H9 (cell line): ENCODE results near the gene TTLL13. TPM values are rescaled to one million over a fixed set of nuclear protein-coding genes. Genes with fewer than 3 reads are reported as not detected.

Experiments used
- DNase-seq: peaks from one replicate; pipeline ENCODE4 v3.0.0-alpha.2; 2017
- H2AFZ ChIP-seq: one replicate; pipeline ENCODE4 v1.6.1; 2013; ENCODE audit warnings: mild to moderate bottlenecking, low read length, control low read depth, moderate library complexity
- H2AK5ac ChIP-seq: 2 replicates; pipeline ENCODE4 v1.6.1; 2013; ENCODE audit warnings: low read length, control low read depth, mixed read lengths; ENCODE audit not compliant: insufficient read length
- H2BK120ac ChIP-seq: one replicate; pipeline ENCODE4 v1.6.1; 2013; ENCODE audit warnings: low read depth, mild to moderate bottlenecking, low read length, control low read depth, inconsistent platforms; ENCODE audit not compliant: poor library complexity, severe bottlenecking
- H2BK12ac ChIP-seq: 2 replicates; pipeline ENCODE4 v1.6.1; 2013; ENCODE audit warnings: low read length, control low read depth, mixed read lengths, low read depth; ENCODE audit not compliant: insufficient read length
- H2BK15ac ChIP-seq: 2 replicates; pipeline ENCODE4 v1.6.1; 2013; ENCODE audit warnings: low read depth, low read length, control low read depth
- H2BK20ac ChIP-seq: one replicate; pipeline ENCODE4 v1.6.1; 2013; ENCODE audit warnings: low read depth, mild to moderate bottlenecking, low read length, control low read depth, inconsistent platforms; ENCODE audit not compliant: poor library complexity, severe bottlenecking
- H2BK5ac ChIP-seq: 2 replicates; pipeline ENCODE4 v1.6.1; 2013; ENCODE audit warnings: low read length, control low read depth, mixed read lengths; ENCODE audit not compliant: insufficient read length
- H3K14ac ChIP-seq: 2 replicates; pipeline ENCODE4 v1.6.1; 2013; ENCODE audit warnings: low read length, control low read depth; ENCODE audit not compliant: insufficient read depth
- H3K18ac ChIP-seq: 2 replicates; pipeline ENCODE4 v1.6.1; 2013; ENCODE audit warnings: low read depth, mild to moderate bottlenecking, mixed read lengths, low read length, control low read depth; ENCODE audit not compliant: insufficient read length
- H3K23ac ChIP-seq: 2 replicates; pipeline ENCODE4 v1.6.1; 2013; ENCODE audit warnings: low read length, control low read depth, mixed read lengths, low read depth; ENCODE audit not compliant: insufficient read length
- H3K23me2 ChIP-seq: 2 replicates; pipeline ENCODE4 v1.6.1; 2013; ENCODE audit warnings: low read depth, mild to moderate bottlenecking, mixed read lengths, low read length, control low read depth; ENCODE audit not compliant: insufficient read length, poor library complexity, severe bottlenecking
- H3K27ac ChIP-seq: 2 replicates; pipeline ENCODE4 v1.5.1; 2013; ENCODE audit warnings: low read length, control low read depth, mixed read lengths, low read depth; ENCODE audit not compliant: insufficient read length
- H3K27me3 ChIP-seq: 2 replicates; pipeline ENCODE4 v1.6.1; 2013; ENCODE audit warnings: low read length, control low read depth, inconsistent platforms; ENCODE audit not compliant: insufficient read depth
- H3K4ac ChIP-seq: 2 replicates; pipeline ENCODE4 v1.6.1; 2013; ENCODE audit warnings: low read depth, mild to moderate bottlenecking, control low read depth, inconsistent platforms, low read length, moderate library complexity
- H3K4me1 ChIP-seq: 2 replicates; pipeline ENCODE4 v1.6.1; 2013; ENCODE audit warnings: low read length, control low read depth, inconsistent platforms; ENCODE audit not compliant: insufficient read depth
- H3K4me2 ChIP-seq: 2 replicates; pipeline ENCODE4 v1.6.1; 2013; ENCODE audit warnings: low read length, control low read depth, mixed read lengths; ENCODE audit not compliant: insufficient read length, insufficient read depth
- H3K56ac ChIP-seq: 2 replicates; pipeline ENCODE4 v1.6.1; 2013; ENCODE audit warnings: low read depth, mild to moderate bottlenecking, mixed read lengths, low read length, control low read depth; ENCODE audit not compliant: insufficient read length
- H3K79me1 ChIP-seq: 2 replicates; pipeline ENCODE4 v1.6.1; 2013; ENCODE audit warnings: low read depth, mild to moderate bottlenecking, moderate library complexity, low read length, control low read depth, inconsistent platforms; ENCODE audit not compliant: insufficient read depth, poor library complexity, severe bottlenecking
- H3K79me2 ChIP-seq: 2 replicates; pipeline ENCODE4 v1.6.1; 2013; ENCODE audit warnings: low read length, control low read depth, inconsistent platforms; ENCODE audit not compliant: insufficient read depth
- H3K9ac ChIP-seq: 2 replicates; pipeline ENCODE4 v1.6.1; 2013; ENCODE audit warnings: low read length, control low read depth, mixed read lengths; ENCODE audit not compliant: insufficient read length; ENCODE audit errors: extremely low read depth
- H3K9me3 ChIP-seq: one replicate; pipeline ENCODE4 v1.6.1; 2013; ENCODE audit warnings: low read depth, low read length, inconsistent platforms; ENCODE audit not compliant: control insufficient read depth
- H3T11ph ChIP-seq: one replicate; pipeline ENCODE4 v1.6.1; 2013; ENCODE audit warnings: mild to moderate bottlenecking, low read length, control low read depth, inconsistent platforms
- H4K20me1 ChIP-seq: one replicate; pipeline ENCODE4 v1.6.1; 2013; ENCODE audit not compliant: control insufficient read depth, insufficient read length, insufficient read depth
- H4K5ac ChIP-seq: 2 replicates; pipeline ENCODE4 v1.6.1; 2013; ENCODE audit warnings: low read depth, mild to moderate bottlenecking, mixed read lengths, low read length, control low read depth; ENCODE audit not compliant: insufficient read length
- H4K8ac ChIP-seq: replicated peaks from 2 replicates; pipeline ENCODE4 v1.6.1; 2013; ENCODE audit warnings: low read length, control low read depth, mixed read lengths, low read depth; ENCODE audit not compliant: insufficient read length
- H4K91ac ChIP-seq: 2 replicates; pipeline ENCODE4 v1.6.1; 2013; ENCODE audit warnings: low read depth, mild to moderate bottlenecking, moderate library complexity, mixed read lengths, low read length, control low read depth; ENCODE audit not compliant: insufficient read length
- H3K27ac Mint-ChIP-seq, 3 experiments: 2 replicates in 2 of 3; 3 replicates in 1 of 3; pipeline ENCODE4 v1.8.0; 2020 to 2021; ENCODE audit warnings: mixed read lengths in 3 of 3, mild to moderate bottlenecking in 1 of 3, moderate library complexity in 1 of 3
- H3K27me3 Mint-ChIP-seq: 2 replicates; pipeline ENCODE4 v1.8.0; 2021; ENCODE audit warnings: low read depth, mild to moderate bottlenecking, moderate library complexity, mixed read lengths
- H3K36me3 Mint-ChIP-seq, 3 experiments: 2 replicates in 2 of 3; 3 replicates in 1 of 3; pipeline ENCODE4 v1.8.0; 2020 to 2021; ENCODE audit warnings: low read depth in 3 of 3, mixed read lengths in 3 of 3; ENCODE audit not compliant: insufficient read depth in 1 of 3
- H3K4me1 Mint-ChIP-seq, 2 experiments: 2 replicates each; pipeline ENCODE4 v1.8.0; 2020; ENCODE audit warnings: mixed read lengths in 2 of 2
- H3K4me3 Mint-ChIP-seq, 2 experiments: 2 replicates in 1 of 2; 3 replicates in 1 of 2; pipeline ENCODE4 v1.8.0; 2020 to 2021; ENCODE audit warnings: mild to moderate bottlenecking in 2 of 2, mixed read lengths in 2 of 2, moderate library complexity in 1 of 2
- H3K9me3 Mint-ChIP-seq, 2 experiments: 2 replicates in 1 of 2; 3 replicates in 1 of 2; pipeline ENCODE4 v1.8.0; 2020; ENCODE audit warnings: mild to moderate bottlenecking in 2 of 2, mixed read lengths in 2 of 2, moderate library complexity in 1 of 2
- WGBS: extraction: QIAGEN DNeasy Blood & Tissue Kit; methylation state at CpG from one replicate; pipeline ENCODE4 v1.1.7; 2013; ENCODE audit warnings: missing lambda C conversion rate, low lambda C conversion rate, mixed read lengths; ENCODE audit not compliant: insufficient read length; ENCODE audit errors: extremely low coverage; 5-methylcytosine and 5-hydroxymethylcytosine counted together
- total RNA-seq: library from RNA; stranded (reverse); gene quantifications from 2 replicates; pipeline ENCODE4 v1.2.1, GENCODE V29; 2021
- TF ChIP-seq, protein P1 (sequence below): fragments of 200-600 bp; sonication (generic); conservative IDR thresholded peaks from 3 replicates; pipeline ENCODE4 v1.8.0; 2021; ENCODE audit warnings: antibody characterized with exemption, mild to moderate bottlenecking

The TTLL13 gene
- total RNA-seq, 1 experiment from 2014 or later, result not detected

- peaks cover 30 to 57% (median 49%) of the 10 kb centered on the region in 3 experiments; a peak in 6 of 7 replicates for H3K36me3 Mint-ChIP-seq
- H3K14ac ChIP-seq, result no peak overlapping the region
- H3K56ac ChIP-seq, result no peak overlapping the region
- H2BK20ac ChIP-seq, result no peak overlapping the region
- peaks cover 9% of the 10 kb centered on the region; the same call in 1 of the 2 replicates for H3K79me2 ChIP-seq
- no peak for DNase-seq
- H3K9me3 Mint-ChIP-seq, result no peaks in the 10 kb centered on the region
- H4K8ac ChIP-seq, result no peak overlapping the region
- TF ChIP-seq, protein P1, sequence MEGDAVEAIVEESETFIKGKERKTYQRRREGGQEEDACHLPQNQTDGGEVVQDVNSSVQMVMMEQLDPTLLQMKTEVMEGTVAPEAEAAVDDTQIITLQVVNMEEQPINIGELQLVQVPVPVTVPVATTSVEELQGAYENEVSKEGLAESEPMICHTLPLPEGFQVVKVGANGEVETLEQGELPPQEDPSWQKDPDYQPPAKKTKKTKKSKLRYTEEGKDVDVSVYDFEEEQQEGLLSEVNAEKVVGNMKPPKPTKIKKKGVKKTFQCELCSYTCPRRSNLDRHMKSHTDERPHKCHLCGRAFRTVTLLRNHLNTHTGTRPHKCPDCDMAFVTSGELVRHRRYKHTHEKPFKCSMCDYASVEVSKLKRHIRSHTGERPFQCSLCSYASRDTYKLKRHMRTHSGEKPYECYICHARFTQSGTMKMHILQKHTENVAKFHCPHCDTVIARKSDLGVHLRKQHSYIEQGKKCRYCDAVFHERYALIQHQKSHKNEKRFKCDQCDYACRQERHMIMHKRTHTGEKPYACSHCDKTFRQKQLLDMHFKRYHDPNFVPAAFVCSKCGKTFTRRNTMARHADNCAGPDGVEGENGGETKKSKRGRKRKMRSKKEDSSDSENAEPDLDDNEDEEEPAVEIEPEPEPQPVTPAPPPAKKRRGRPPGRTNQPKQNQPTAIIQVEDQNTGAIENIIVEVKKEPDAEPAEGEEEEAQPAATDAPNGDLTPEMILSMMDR, result no peak
- no peak overlapping the region for H3K9ac ChIP-seq
- H3K23ac ChIP-seq, result no peak overlapping the region
- no CpG with 5 or more reads among the region's 1 CpG for WGBS
- peaks cover 30 to 37% of the 10 kb centered on the region in 2 experiments for H3K4me1 Mint-ChIP-seq
- no peak overlapping the region for H3K4ac ChIP-seq
- no peaks in the 10 kb centered on the region for H3K9me3 ChIP-seq
- no peaks in the 10 kb centered on the region; the same call in 1 of the 2 replicates for H3K27me3 Mint-ChIP-seq
- no peak overlapping the region for H2BK5ac ChIP-seq
- no peaks in the 10 kb centered on the region; the same call in 1 of the 2 replicates for H3K4me1 ChIP-seq
- peak overlapping the region; percentile 3 to 85 (median 31); a peak in 6 of 7 replicates for H3K27ac Mint-ChIP-seq
- no peak overlapping the region for H2BK120ac ChIP-seq
- no peak overlapping the region for H3K27ac ChIP-seq
- H3K4me2 ChIP-seq, result no peak overlapping the region
- H4K91ac ChIP-seq, result no peak overlapping the region
- no peak overlapping the region for H3T11ph ChIP-seq
- H2BK15ac ChIP-seq, result no peak overlapping the region
- no peaks in the 10 kb centered on the region for H3K79me1 ChIP-seq
- no peak overlapping the region for H3K18ac ChIP-seq
- no peak overlapping the region for H4K5ac ChIP-seq
- peak overlapping the region; percentile 57 to 96; a peak in 4 of 5 replicates for H3K4me3 Mint-ChIP-seq
- peaks cover 8% of the 10 kb centered on the region for H3K23me2 ChIP-seq
- H3K27me3 ChIP-seq, result no peaks in the 10 kb centered on the region; the same call in 1 of the 2 replicates
- H2AK5ac ChIP-seq, result no peak overlapping the region
- no peaks in the 10 kb centered on the region for H4K20me1 ChIP-seq
- no peak overlapping the region for H2BK12ac ChIP-seq
- no peak overlapping the region for H2AFZ ChIP-seq
Observed at GRCh38 chr15:90268415-90268814, 19.1 kb downstream of the TTLL13 start.
